ENCODE data around the gene FEM1A.

DNA sequence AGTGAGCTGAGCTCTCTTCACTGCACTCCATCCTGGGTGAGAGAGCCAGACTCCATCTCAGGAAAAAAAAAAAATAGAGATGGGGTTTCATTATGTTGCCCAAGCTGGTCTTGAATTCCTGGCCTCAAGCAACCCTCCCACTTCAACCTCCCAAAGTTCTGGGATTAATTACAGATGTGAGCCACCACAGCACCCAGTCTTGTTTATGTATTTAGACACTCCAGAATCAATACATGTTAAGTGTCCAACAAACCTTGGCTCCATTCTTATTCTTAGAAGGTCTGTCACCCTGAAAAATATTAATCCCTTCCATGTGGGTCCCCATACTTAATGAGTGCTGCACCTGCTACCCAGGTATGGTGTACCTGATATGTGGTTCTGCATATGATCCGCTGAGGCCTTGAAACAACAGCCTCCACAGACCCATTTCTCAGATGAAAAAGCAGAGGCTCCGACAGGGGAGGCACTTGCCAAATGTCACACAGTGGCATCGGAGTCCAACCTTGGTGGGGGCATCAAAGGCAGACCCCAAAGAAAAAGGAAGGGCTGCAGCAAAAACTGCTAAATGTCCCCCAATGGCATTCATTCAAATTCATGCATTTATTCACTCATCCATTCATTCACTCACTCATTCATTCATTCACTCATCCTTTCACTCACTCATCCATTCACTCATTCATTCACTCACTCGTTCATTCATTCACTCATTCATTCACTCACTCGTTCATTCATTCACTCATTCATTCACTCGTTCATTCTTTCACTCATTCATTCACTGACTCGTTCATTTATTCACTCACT is 23.3 kb downstream of the FEM1A start:
- TF ChIP-seq, protein P1, sequence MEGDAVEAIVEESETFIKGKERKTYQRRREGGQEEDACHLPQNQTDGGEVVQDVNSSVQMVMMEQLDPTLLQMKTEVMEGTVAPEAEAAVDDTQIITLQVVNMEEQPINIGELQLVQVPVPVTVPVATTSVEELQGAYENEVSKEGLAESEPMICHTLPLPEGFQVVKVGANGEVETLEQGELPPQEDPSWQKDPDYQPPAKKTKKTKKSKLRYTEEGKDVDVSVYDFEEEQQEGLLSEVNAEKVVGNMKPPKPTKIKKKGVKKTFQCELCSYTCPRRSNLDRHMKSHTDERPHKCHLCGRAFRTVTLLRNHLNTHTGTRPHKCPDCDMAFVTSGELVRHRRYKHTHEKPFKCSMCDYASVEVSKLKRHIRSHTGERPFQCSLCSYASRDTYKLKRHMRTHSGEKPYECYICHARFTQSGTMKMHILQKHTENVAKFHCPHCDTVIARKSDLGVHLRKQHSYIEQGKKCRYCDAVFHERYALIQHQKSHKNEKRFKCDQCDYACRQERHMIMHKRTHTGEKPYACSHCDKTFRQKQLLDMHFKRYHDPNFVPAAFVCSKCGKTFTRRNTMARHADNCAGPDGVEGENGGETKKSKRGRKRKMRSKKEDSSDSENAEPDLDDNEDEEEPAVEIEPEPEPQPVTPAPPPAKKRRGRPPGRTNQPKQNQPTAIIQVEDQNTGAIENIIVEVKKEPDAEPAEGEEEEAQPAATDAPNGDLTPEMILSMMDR (IDR thresholded peaks at IDR 0.05) = no peak
- no peak for TF ChIP-seq EP300 (IDR thresholded peaks at IDR 0.05)

Measured in gastroesophageal sphincter (tissue), 3 donors.